HUES6 (cell line): ENCODE data around the gene KIF23.

Experiments
- H3K27ac ChIP-seq: 2 replicates; pipeline ENCODE4 v1.7.0; 2013; ENCODE audit warnings: low read depth, mild to moderate bottlenecking, low read length, inconsistent platforms
- H3K27me3 ChIP-seq: 2 replicates; pipeline ENCODE4 v1.6.1; 2013; ENCODE audit warnings: low read length; ENCODE audit not compliant: control insufficient read depth, insufficient read depth
- H3K36me3 ChIP-seq: 2 replicates; pipeline ENCODE4 v1.6.1; 2013; ENCODE audit warnings: low read length; ENCODE audit not compliant: control insufficient read depth, insufficient read depth
- H3K4me1 ChIP-seq: 2 replicates; pipeline ENCODE4 v1.6.1; 2013; ENCODE audit warnings: low read length; ENCODE audit not compliant: control insufficient read depth, insufficient read depth
- H3K4me3 ChIP-seq: 2 replicates; pipeline ENCODE4 v1.5.1; 2013; ENCODE audit warnings: low read depth, low read length
- H3K9ac ChIP-seq: one replicate; pipeline ENCODE4 v1.6.1; 2013; ENCODE audit warnings: mild to moderate bottlenecking, low read length
- H3K9me3 ChIP-seq: 2 replicates; pipeline ENCODE4 v1.6.1; 2013; ENCODE audit warnings: low read depth, low read length; ENCODE audit not compliant: control insufficient read depth, insufficient read depth

Gene KIF23

GRCh38 chr15:69479081-69479480 lies 64.9 kb downstream of the KIF23 start:
- Histone ChIP-seq H3K9me3 (peaks cover 7% of the 10 kb centered on the region; the same call in 1 of the 2 replicates), H3K4me3 (no peak overlapping the region), H3K9ac (no peak overlapping the region), H3K36me3 (no peaks in the 10 kb centered on the region), H3K27ac (no peak overlapping the region), H3K4me1 (no peaks in the 10 kb centered on the region), H3K27me3 (no peaks in the 10 kb centered on the region; the same call in 1 of the 2 replicates)

- Histone ChIP-seq H3K9ac (no peak overlapping the region), H3K27me3 (no peaks in the 10 kb centered on the region; the same call in 1 of the 2 replicates), H3K4me1 (no peaks in the 10 kb centered on the region), H3K36me3 (no peaks in the 10 kb centered on the region), H3K4me3 (no peak overlapping the region), H3K27ac (no peak overlapping the region), H3K9me3 (peaks cover 9% of the 10 kb centered on the region)
Observed at GRCh38 chr15:69479971-69480370, 65.8 kb downstream of the KIF23 start.

GRCh38 chr15:69480932-69481331 lies 66.8 kb downstream of the KIF23 start:
- Histone ChIP-seq H3K4me1 (no peaks in the 10 kb centered on the region), H3K36me3 (no peaks in the 10 kb centered on the region), H3K4me3 (no peak overlapping the region), H3K27me3 (no peaks in the 10 kb centered on the region; the same call in 1 of the 2 replicates), H3K27ac (no peak overlapping the region), H3K9ac (no peak overlapping the region), H3K9me3 (peaks cover 18% of the 10 kb centered on the region)

GRCh38 chr15:69482686-69483256 lies 68.6 kb downstream of the KIF23 start:
- Histone ChIP-seq H3K4me3 (no peak overlapping the region), H3K4me1 (no peaks in the 10 kb centered on the region), H3K9me3 (peaks cover 24% of the 10 kb centered on the region), H3K27me3 (no peaks in the 10 kb centered on the region; the same call in 1 of the 2 replicates), H3K27ac (no peak overlapping the region), H3K9ac (no peak overlapping the region), H3K36me3 (no peaks in the 10 kb centered on the region)

- Histone ChIP-seq H3K9me3 (peaks cover 20% of the 10 kb centered on the region), H3K27ac (no peak overlapping the region), H3K4me1 (no peaks in the 10 kb centered on the region)
Observed at GRCh38 chr15:69484837-69485236, 70.7 kb downstream of the KIF23 start.

GRCh38 chr15:69486481-69487110 lies 72.4 kb downstream of the KIF23 start:
- H3K27ac ChIP-seq = no peak overlapping the region
- no peaks in the 10 kb centered on the region for H3K4me1 ChIP-seq
- H3K36me3 ChIP-seq = no peaks in the 10 kb centered on the region
- no peak overlapping the region for H3K9ac ChIP-seq
- no peak overlapping the region for H3K4me3 ChIP-seq
- H3K27me3 ChIP-seq = no peaks in the 10 kb centered on the region
- peaks cover 17% of the 10 kb centered on the region for H3K9me3 ChIP-seq

More at GRCh38 chr15:69484837-69485236, 70.7 kb downstream of the KIF23 start:
- Histone ChIP-seq H3K9ac (no peak overlapping the region), H3K4me3 (no peak overlapping the region), H3K27me3 (no peaks in the 10 kb centered on the region), H3K36me3 (no peaks in the 10 kb centered on the region)

GRCh38 chr15:69489073-69489571 lies 75.0 kb downstream of the KIF23 start:
- Histone ChIP-seq H3K27ac (no peak overlapping the region), H3K9me3 (peaks cover 20% of the 10 kb centered on the region), H3K4me1 (no peaks in the 10 kb centered on the region), H3K27me3 (no peaks in the 10 kb centered on the region), H3K4me3 (no peak overlapping the region), H3K9ac (no peak overlapping the region), H3K36me3 (no peaks in the 10 kb centered on the region)

- H3K4me1 ChIP-seq = no peaks in the 10 kb centered on the region
- H3K9ac ChIP-seq = no peak overlapping the region
- no peak overlapping the region for H3K27ac ChIP-seq
- no peaks in the 10 kb centered on the region for H3K27me3 ChIP-seq
- no peaks in the 10 kb centered on the region for H3K36me3 ChIP-seq
- no peak overlapping the region for H3K4me3 ChIP-seq
- H3K9me3 ChIP-seq = peaks cover 12% of the 10 kb centered on the region
Observed at GRCh38 chr15:69490356-69491037, 76.3 kb downstream of the KIF23 start.

GRCh38 chr15:69491038-69491505 lies 76.9 kb downstream of the KIF23 start:
- Histone ChIP-seq H3K27ac (no peak overlapping the region), H3K9me3 (peaks cover 7% of the 10 kb centered on the region), H3K4me3 (no peak overlapping the region), H3K9ac (no peak overlapping the region), H3K36me3 (no peaks in the 10 kb centered on the region), H3K27me3 (no peaks in the 10 kb centered on the region), H3K4me1 (no peaks in the 10 kb centered on the region)

- Histone ChIP-seq H3K9ac (no peak overlapping the region), H3K9me3 (peaks cover 3% of the 10 kb centered on the region; the same call in 1 of the 2 replicates), H3K4me3 (no peak overlapping the region), H3K27me3 (no peaks in the 10 kb centered on the region), H3K4me1 (no peaks in the 10 kb centered on the region), H3K27ac (no peak overlapping the region), H3K36me3 (no peaks in the 10 kb centered on the region)
Observed at GRCh38 chr15:69493406-69493805, 79.3 kb downstream of the KIF23 start.

- no peak overlapping the region for H3K9ac ChIP-seq
- H3K27me3 ChIP-seq = no peaks in the 10 kb centered on the region
- H3K4me3 ChIP-seq = no peak overlapping the region
- no peaks in the 10 kb centered on the region for H3K36me3 ChIP-seq
- H3K9me3 ChIP-seq = peaks cover 3% of the 10 kb centered on the region; the same call in 1 of the 2 replicates
- peaks cover 8% of the 10 kb centered on the region; the same call in 1 of the 2 replicates for H3K4me1 ChIP-seq
- H3K27ac ChIP-seq = no peak overlapping the region
Observed at GRCh38 chr15:69496001-69496400, 81.9 kb downstream of the KIF23 start.
